K562 (cell line): ENCODE measurements around the gene MAD1L1. TPM values are rescaled to one million over a fixed set of nuclear protein-coding genes. Genes with fewer than 3 reads are reported as not detected.

ENCODE experiments used
- ATAC-seq: fragments of 200-7000 bp; cut with Tn5 transposase; 3 replicates; pipeline ENCODE4 v1.9.1; 2020; ENCODE audit warnings: moderate library complexity
- BruUV-seq: library from RNA; stranded (reverse); fragments of 400-500 nt; replicated peaks from 2 replicates; lab custom pipeline; 2021; lab: Mats Ljungman, UMichigan
- CTCF ChIA-PET: fragments of 300-600 bp; formaldehyde crosslinking; extraction: SDS; loops from one replicate; lab custom pipeline; 2021; ENCODE audit warnings: low intra/inter-chr PET ratio; lab: Yijun Ruan, JAX
- POLR2A ChIA-PET: fragments of 300-600, 350-650 bp; sonication (Branson Sonifier 250); formaldehyde crosslinking; extraction: SDS; loops from one replicate; lab custom pipeline; 2021; ENCODE audit warnings: antibody characterized with exemption, inconsistent platforms; lab: Yijun Ruan, JAX
- DNase-seq, 4 experiments: peaks; one replicate each; pipeline versions ENCODE4 v3.0.0 to v3.0.0-alpha.2; 2011 to 2018; ENCODE audit warnings: low spot score in 3 of 4, mixed read lengths in 3 of 4; ENCODE audit errors: extremely low read depth in 1 of 4
- FAIRE-seq: peaks from 2 replicates; lab custom pipeline; 2011; peaks lifted over from hg19 to GRCh38; lab: Jason Lieb, UNC
- H2AFZ ChIP-seq: 2 replicates; pipeline ENCODE4 v1.6.0; 2011; ENCODE audit warnings: low read depth, low read length, control low read depth, inconsistent platforms
- H3K27ac ChIP-seq: fragments of 200-600 bp; 3 replicates; pipeline ENCODE4 v1.8.0; 2011; ENCODE audit warnings: low read depth, mild to moderate bottlenecking, control low read depth, inconsistent platforms, low read length, moderate library complexity, mixed read lengths; ENCODE audit errors: extremely low read depth
- H3K27me3 ChIP-seq, 2 experiments: fragments of 300-600 bp in 1 of 2; 2 replicates in 1 of 2; 3 replicates in 1 of 2; pipeline versions ENCODE4 v1.6.0 to v1.8.0; 2011; ENCODE audit warnings: inconsistent platforms in 2 of 2, low read length in 2 of 2, mild to moderate bottlenecking in 1 of 2, mixed read lengths in 1 of 2, moderate library complexity in 1 of 2; ENCODE audit not compliant: control insufficient read depth in 2 of 2, insufficient read depth in 2 of 2
- H3K36me3 ChIP-seq: fragments of 300-600 bp; 3 replicates; pipeline ENCODE4 v1.8.0; 2011; ENCODE audit warnings: mild to moderate bottlenecking, low read length, inconsistent platforms; ENCODE audit not compliant: control insufficient read depth, insufficient read depth
- H3K4me1 ChIP-seq, 2 experiments: fragments of 200-600 bp in 1 of 2; replicated peaks in 1 of 2; 2 replicates in 1 of 2; 3 replicates in 1 of 2; pipeline versions ENCODE4 v1.5.1 to v1.8.0; 2011; ENCODE audit warnings: inconsistent platforms in 2 of 2, low read length in 2 of 2, mild to moderate bottlenecking in 1 of 2, mixed read lengths in 1 of 2, moderate library complexity in 1 of 2; ENCODE audit not compliant: control insufficient read depth in 2 of 2, insufficient read depth in 2 of 2
- H3K4me2 ChIP-seq: 2 replicates; pipeline ENCODE4 v1.6.1; 2011; ENCODE audit warnings: low read length, control low read depth, inconsistent platforms, mixed read lengths; ENCODE audit not compliant: insufficient read depth
- H3K4me3 ChIP-seq: fragments of 200-600 bp; sonication (generic), shearing (Covaris generic); 2 replicates; pipeline ENCODE4 v1.5.1; 2016; ENCODE audit warnings: control low read depth, inconsistent platforms
- H3K79me2 ChIP-seq: fragments of 200-600 bp; 3 replicates; pipeline ENCODE4 v1.8.0; 2011; ENCODE audit warnings: low read length, inconsistent platforms; ENCODE audit not compliant: control insufficient read depth, insufficient read depth
- H3K9ac ChIP-seq, 2 experiments: 2 replicates each; pipeline versions ENCODE4 v1.6.0 to v1.6.1; 2011; ENCODE audit warnings: low read depth in 2 of 2, low read length in 2 of 2, control low read depth in 1 of 2, inconsistent platforms in 1 of 2, mild to moderate bottlenecking in 1 of 2, mixed read lengths in 1 of 2; ENCODE audit not compliant: insufficient read depth in 1 of 2
- H3K9me1 ChIP-seq: one replicate; pipeline ENCODE4 v1.6.0; 2011; ENCODE audit warnings: inconsistent platforms, mild to moderate bottlenecking, low read length, moderate library complexity; ENCODE audit not compliant: control insufficient read depth, insufficient read depth
- H3K9me3 ChIP-seq: replicated peaks from 2 replicates; pipeline ENCODE4 v1.5.1; 2011; ENCODE audit warnings: low read depth, low read length, inconsistent platforms; ENCODE audit not compliant: control insufficient read depth, insufficient read depth
- H4K20me1 ChIP-seq: replicated peaks from 2 replicates; pipeline ENCODE4 v1.6.1; 2011; ENCODE audit warnings: low read length, inconsistent platforms, mixed read lengths; ENCODE audit not compliant: control insufficient read depth, insufficient read depth
- ID3 ChIP-seq, 2 experiments: fragments of 250-450 bp in 1 of 2; fragments of 450-650 bp in 1 of 2; sonication (Bioruptor Pico) in 1 of 2; IDR thresholded peaks; 2 replicates each; pipeline versions ENCODE4 v1.6.1 to v1.8.0; 2016 to 2021; ENCODE audit warnings: mild to moderate bottlenecking in 2 of 2, moderate library complexity in 2 of 2, missing compliant biosample characterization in 1 of 2, missing genetic modification characterization in 1 of 2
- KDM1A ChIP-seq, 2 experiments: fragments of 450-650 bp; IDR thresholded peaks; 2 replicates each; pipeline ENCODE4 v1.6.1; 2016; ENCODE audit warnings: mild to moderate bottlenecking in 2 of 2
- PHTF2 ChIP-seq: fragments of 250-450 bp; sonication (Bioruptor Pico); IDR thresholded peaks from 2 replicates; pipeline ENCODE4 v1.5.0; 2021; ENCODE audit warnings: mild to moderate bottlenecking
- PTTG1 ChIP-seq: fragments of 450-650 bp; IDR thresholded peaks from 2 replicates; pipeline ENCODE4 v1.6.1; 2016; ENCODE audit warnings: low read depth, mild to moderate bottlenecking, missing genetic modification characterization, missing compliant biosample characterization
- SMAD3 ChIP-seq: fragments of 450-650 bp; formaldehyde crosslinking; conservative IDR thresholded peaks from 2 replicates; pipeline ENCODE4 v1.4.0; 2020; ENCODE audit warnings: mild to moderate bottlenecking
- ZBTB9 ChIP-seq: fragments of 450-650 bp; formaldehyde crosslinking; IDR thresholded peaks from 2 replicates; pipeline ENCODE4 v1.4.0; 2020; ENCODE audit warnings: mild to moderate bottlenecking, moderate library complexity
- ZNF12 ChIP-seq: sonication (generic); formaldehyde crosslinking; IDR thresholded peaks from 2 replicates; pipeline ENCODE4 v1.4.0; 2020; ENCODE audit warnings: mild to moderate bottlenecking, missing genetic modification reagents
- ZNF584 ChIP-seq: fragments of 200-800 bp; sonication (Bioruptor generic); IDR thresholded peaks from 2 replicates; pipeline ENCODE4 v1.6.1; 2016; ENCODE audit warnings: low read depth, mild to moderate bottlenecking, missing genetic modification characterization, missing compliant biosample characterization
- WGBS: fragments of 100-300 bp; shearing (Covaris generic); methylation state at CpG from one replicate; pipeline ENCODE4 v1.1.6; 2016; ENCODE audit warnings: low coverage, mixed read lengths; ENCODE audit not compliant: insufficient coverage; ENCODE audit errors: missing lambda C conversion rate; 5-methylcytosine and 5-hydroxymethylcytosine counted together
- in situ Hi-C: fragments of 300-500 bp; cut with MboI; formaldehyde crosslinking; loops from 4 replicates; pipeline ENCODE4 v1.15.0; 2018; ENCODE audit warnings: inconsistent platforms, mixed read lengths
- intact Hi-C: fragments of 100-400 bp; cut with micrococcal nuclease; formaldehyde crosslinking; loops from 2 replicates; pipeline ENCODE4 v1.14.2; 2022
- polyA plus RNA-seq, 8 experiments: library from polyadenylated mRNA; depleted of rRNA in 4 of 8; stranded (reverse) in 5 of 8; unstranded in 3 of 8; fragments of >200 nt; fragmentation: Nextera tagmentation in 2 of 8; fragmentation: Illumina TruSeq in 1 of 8; extraction: Ambion mirVana in 2 of 8; extraction: Trizol in 1 of 8; gene quantifications; 2 replicates each; pipeline versions ENCODE4 v1.2.1 to v1.2.3, GENCODE V29; 2011 to 2014; ENCODE audit warnings: inconsistent platforms in 1 of 8, missing spikeins in 1 of 8
- total RNA-seq, 7 experiments: library from RNA; depleted of rRNA in 6 of 7; stranded (reverse); fragments of >200 nt in 6 of 7; fragmentation: Illumina TruSeq in 2 of 7; extraction: Trizol in 2 of 7; gene quantifications; 2 replicates each; pipeline versions ENCODE4 v1.2.1 to v1.2.3, GENCODE V29; 2011 to 2021; ENCODE audit warnings: low replicate concordance in 1 of 7
- TF ChIP-seq, protein P1 (sequence below): fragments of 450-650 bp; IDR thresholded peaks from 2 replicates; pipeline ENCODE4 v1.6.1; 2017; ENCODE audit warnings: mild to moderate bottlenecking, moderate library complexity
- TF ChIP-seq, protein P2 (sequence below): sonication (generic); formaldehyde crosslinking; IDR thresholded peaks from 2 replicates; pipeline ENCODE4 v1.8.1; 2023; ENCODE audit warnings: mild to moderate bottlenecking, missing genetic modification reagents

The MAD1L1 gene
- total and polyA plus RNA-seq, 9 of the 15 experiments (the other 6 are each of a cell fraction or from before 2014, with no cell fraction given): 1.7 to 89.7 (median 18.0) TPM

- Histone ChIP-seq H2AFZ (no peak overlapping the region), H3K4me3 (no peak overlapping the region), H3K9ac (no peak overlapping the region), H4K20me1 (no peaks in the 10 kb centered on the region), H3K36me3 (no peaks in the 10 kb centered on the region), H3K4me1 (peaks cover 0 to 37% of the 10 kb centered on the region in 2 experiments; a peak in 2 of 5 replicates), H3K4me2 (no peak overlapping the region), H3K27ac (no peak overlapping the region), H3K27me3 (no peaks in the 10 kb centered on the region), H3K9me1 (peaks cover 3% of the 10 kb centered on the region), H3K9me3 (no peaks in the 10 kb centered on the region), H3K79me2 (no peaks in the 10 kb centered on the region)
- intact Hi-C loops (no loop called here), in situ Hi-C loops (no loop called here)
- BruUV-seq: no TSS peak
- 76% methylated on average over 13 of the region's 13 CpGs for WGBS
- DNase-seq (no peak), FAIRE-seq (no peak), ATAC-seq (no peak)
- ChIA-PET POLR2A (interaction anchor here (1.0 to 1.9 kb wide), 2 partner anchors 10 to 13 kb away, joined by 4 to 5 read pairs; no protein-coding TSS in a partner anchor), CTCF (no interaction called here)
- TF ChIP-seq, protein P1, sequence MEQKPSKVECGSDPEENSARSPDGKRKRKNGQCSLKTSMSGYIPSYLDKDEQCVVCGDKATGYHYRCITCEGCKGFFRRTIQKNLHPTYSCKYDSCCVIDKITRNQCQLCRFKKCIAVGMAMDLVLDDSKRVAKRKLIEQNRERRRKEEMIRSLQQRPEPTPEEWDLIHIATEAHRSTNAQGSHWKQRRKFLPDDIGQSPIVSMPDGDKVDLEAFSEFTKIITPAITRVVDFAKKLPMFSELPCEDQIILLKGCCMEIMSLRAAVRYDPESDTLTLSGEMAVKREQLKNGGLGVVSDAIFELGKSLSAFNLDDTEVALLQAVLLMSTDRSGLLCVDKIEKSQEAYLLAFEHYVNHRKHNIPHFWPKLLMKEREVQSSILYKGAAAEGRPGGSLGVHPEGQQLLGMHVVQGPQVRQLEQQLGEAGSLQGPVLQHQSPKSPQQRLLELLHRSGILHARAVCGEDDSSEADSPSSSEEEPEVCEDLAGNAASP: no peak
- no peak for TF ChIP-seq ID3 (CRISPR knock-in tag; IDR thresholded peaks at IDR 0.05)
- TF ChIP-seq ID3 (tag; IDR thresholded peaks at IDR 0.05): no peak
- no peak for TF ChIP-seq ZNF584
- no peak for TF ChIP-seq ZBTB9 (CRISPR knock-in tag)
- TF ChIP-seq KDM1A (IDR thresholded peaks at IDR 0.05): no peak
- no peak for TF ChIP-seq SMAD3 (CRISPR knock-in tag)
- TF ChIP-seq PTTG1: no peak
- no peak for TF ChIP-seq PHTF2 (CRISPR knock-in tag)
- TF ChIP-seq, protein P2, sequence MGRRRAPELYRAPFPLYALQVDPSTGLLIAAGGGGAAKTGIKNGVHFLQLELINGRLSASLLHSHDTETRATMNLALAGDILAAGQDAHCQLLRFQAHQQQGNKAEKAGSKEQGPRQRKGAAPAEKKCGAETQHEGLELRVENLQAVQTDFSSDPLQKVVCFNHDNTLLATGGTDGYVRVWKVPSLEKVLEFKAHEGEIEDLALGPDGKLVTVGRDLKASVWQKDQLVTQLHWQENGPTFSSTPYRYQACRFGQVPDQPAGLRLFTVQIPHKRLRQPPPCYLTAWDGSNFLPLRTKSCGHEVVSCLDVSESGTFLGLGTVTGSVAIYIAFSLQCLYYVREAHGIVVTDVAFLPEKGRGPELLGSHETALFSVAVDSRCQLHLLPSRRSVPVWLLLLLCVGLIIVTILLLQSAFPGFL (CRISPR knock-in tag): no peak
- no peak for TF ChIP-seq ZNF12 (CRISPR knock-in tag)
These were observed 239.6 kb downstream of the MAD1L1 start for GRCh38 chr7:1993031-1993695.
